HG03354 (cell line): Measurements from ENCODE around the gene EIF3F.

Experiments
- ATAC-seq: cut with Tn5 transposase; IDR thresholded peaks from one replicate; pipeline ENCODE4 v1.9.1; 2021; ENCODE audit warnings: mild to moderate bottlenecking; ENCODE audit not compliant: unreplicated experiment, poor library complexity, severe bottlenecking

Gene EIF3F

GRCh38 chr11:7983832-7984590 lies 3.1 kb upstream of the EIF3F start:
- no peak for ATAC-seq

- ATAC-seq = peak; percentile 17
Measured at GRCh38 chr11:7987560-7987883, 385 bp downstream of the EIF3F start.

- ATAC-seq = no peak
Measured at GRCh38 chr11:7994581-7995278, 7.6 kb downstream of the EIF3F start.

- no peak for ATAC-seq
Measured at GRCh38 chr11:7999795-8000194, 12.7 kb downstream of the EIF3F start.

- ATAC-seq = no peak
Measured at GRCh38 chr11:8000390-8000789, 13.3 kb downstream of the EIF3F start.

GRCh38 chr11:8002676-8003075 lies 15.5 kb downstream of the EIF3F start:
- no peak for ATAC-seq

- no peak for ATAC-seq
Measured at GRCh38 chr11:8003187-8003586, 16.1 kb downstream of the EIF3F start.

GRCh38 chr11:8004008-8004407 lies 16.9 kb downstream of the EIF3F start:
- no peak for ATAC-seq

- no peak for ATAC-seq
Measured at GRCh38 chr11:8005556-8005955, 18.4 kb downstream of the EIF3F start.

GRCh38 chr11:8006349-8006977 lies 19.3 kb downstream of the EIF3F start:
- ATAC-seq = peak; percentile 80

GRCh38 chr11:8008212-8008611 lies 21.1 kb downstream of the EIF3F start:
- no peak for ATAC-seq

- ATAC-seq = no peak
Measured at GRCh38 chr11:8009856-8010255, 22.7 kb downstream of the EIF3F start.

GRCh38 chr11:8011371-8011770 lies 24.2 kb downstream of the EIF3F start:
- no peak for ATAC-seq

GRCh38 chr11:8011981-8012444 lies 24.9 kb downstream of the EIF3F start:
- ATAC-seq = no peak

GRCh38 chr11:8013833-8014232 lies 26.7 kb downstream of the EIF3F start:
- ATAC-seq = no peak

GRCh38 chr11:8015753-8016239 lies 28.7 kb downstream of the EIF3F start:
- no peak for ATAC-seq

GRCh38 chr11:8016440-8016839 lies 29.3 kb downstream of the EIF3F start:
- no peak for ATAC-seq

- no peak for ATAC-seq
Measured at GRCh38 chr11:8017071-8017470, 29.9 kb downstream of the EIF3F start.

- ATAC-seq = no peak
Measured at GRCh38 chr11:8017894-8018483, 30.9 kb downstream of the EIF3F start.
